GM21423 (cell line): ENCODE results near the gene TARBP1.
"Not testable (repeated sequence)": the region's sequence is repeated elsewhere in the genome, so short reads cannot be mapped to it uniquely, and the experiment has no call there.

Experiments
- ATAC-seq: cut with Tn5 transposase; IDR thresholded peaks from one replicate; pipeline ENCODE4 v1.9.1; 2021; ENCODE audit warnings: mild to moderate bottlenecking, moderate library complexity; ENCODE audit not compliant: unreplicated experiment

TARBP1 gene

GRCh38 chr1:234478481-234479309, at the start of gene TARBP1:
TSS of gene TARBP1 (minus strand) at chr1:234479179. CDS start at chr1:234479103, 76 bp downstream.
- peak; percentile 60 for ATAC-seq

- ATAC-seq = no peak
Measured at GRCh38 chr1:234528074-234528865, 49.3 kb upstream of the TARBP1 start.

- ATAC-seq = no peak
Measured at GRCh38 chr1:234527346-234527745, 48.4 kb upstream of the TARBP1 start.

- no peak for ATAC-seq
Measured at GRCh38 chr1:234526922-234527321, 47.9 kb upstream of the TARBP1 start.

GRCh38 chr1:234525099-234525799, 46.3 kb upstream of the TARBP1 start:
- no peak for ATAC-seq

GRCh38 chr1:234521836-234522235, 42.9 kb upstream of the TARBP1 start:
- no peak for ATAC-seq

- ATAC-seq = no peak
Measured at GRCh38 chr1:234520908-234521817, 42.2 kb upstream of the TARBP1 start.

- ATAC-seq = no peak
Measured at GRCh38 chr1:234519506-234519905, 40.5 kb upstream of the TARBP1 start.

- ATAC-seq = no peak
Measured at GRCh38 chr1:234518876-234519275, 39.9 kb upstream of the TARBP1 start.

- not testable (repeated sequence) for ATAC-seq
Measured at GRCh38 chr1:234518086-234518485, 39.1 kb upstream of the TARBP1 start.

GRCh38 chr1:234517110-234517802, 38.3 kb upstream of the TARBP1 start:
- ATAC-seq = no peak

- ATAC-seq = no peak
Measured at GRCh38 chr1:234515821-234516241, 36.9 kb upstream of the TARBP1 start.

- no peak for ATAC-seq
Measured at GRCh38 chr1:234515411-234515810, 36.4 kb upstream of the TARBP1 start.

- no peak for ATAC-seq
Measured at GRCh38 chr1:234512451-234512861, 33.5 kb upstream of the TARBP1 start.

- ATAC-seq = no peak
Measured at GRCh38 chr1:234509457-234510328, 30.7 kb upstream of the TARBP1 start.

GRCh38 chr1:234507626-234508387, 28.8 kb upstream of the TARBP1 start:
- no peak for ATAC-seq

- no peak for ATAC-seq
Measured at GRCh38 chr1:234507089-234507488, 28.1 kb upstream of the TARBP1 start.

GRCh38 chr1:234505769-234506102, 26.8 kb upstream of the TARBP1 start:
- no peak for ATAC-seq
